GM19351 (cell line): ENCODE data around the gene ACTN1.
"Not testable (repeated sequence)": the region's sequence is repeated elsewhere in the genome, so short reads cannot be mapped to it uniquely, and the experiment has no call there.

Experiments
- ATAC-seq: cut with Tn5 transposase; IDR thresholded peaks from one replicate; pipeline ENCODE4 v1.9.1; 2021; ENCODE audit warnings: mild to moderate bottlenecking, moderate library complexity; ENCODE audit not compliant: unreplicated experiment

ACTN1 gene

DNA sequence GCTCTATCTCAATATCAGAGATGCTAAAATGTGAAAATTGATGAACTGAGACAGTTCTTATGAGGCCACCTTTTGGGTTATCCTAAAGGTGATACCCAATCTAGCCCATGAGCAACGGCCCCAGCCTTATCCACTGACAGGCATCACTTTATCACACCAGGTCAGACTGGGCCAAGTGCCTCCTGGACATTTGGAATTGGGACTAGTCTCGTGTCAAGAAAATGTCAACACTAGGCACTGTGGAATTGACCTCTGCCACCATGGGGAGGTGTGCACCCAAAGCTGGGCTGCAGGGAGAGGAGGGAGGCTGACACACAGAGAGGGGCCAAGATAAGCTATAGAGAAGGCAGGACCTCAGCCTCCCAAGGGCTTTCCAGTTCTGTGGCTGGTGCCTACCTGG lies 107.7 kb downstream of the ACTN1 start:
- ATAC-seq: no peak

DNA sequence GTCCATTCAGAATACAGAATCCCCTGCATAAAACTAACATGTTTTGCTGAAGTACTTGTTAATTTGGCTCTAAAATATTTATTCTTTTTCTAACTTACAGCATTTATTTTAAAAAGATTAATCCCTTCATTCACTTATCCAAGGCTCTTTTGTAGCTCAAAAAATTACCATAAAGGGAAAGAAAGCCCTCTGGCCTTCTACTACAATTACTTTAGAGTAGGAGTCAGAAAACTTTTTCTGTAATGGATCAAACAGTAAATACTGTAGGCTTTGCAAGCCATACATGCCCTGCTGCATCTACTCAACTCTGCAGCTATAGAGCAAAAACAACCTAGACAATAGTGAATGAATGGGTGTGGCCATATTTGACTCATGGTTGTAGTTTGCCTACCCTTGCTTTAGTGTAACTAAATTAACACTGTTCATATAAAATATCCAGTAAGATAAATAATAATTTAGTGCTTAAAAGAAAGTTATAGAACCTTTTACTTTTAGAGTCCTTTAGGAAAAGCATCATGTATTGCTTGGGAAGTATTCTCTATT lies 112.0 kb downstream of the ACTN1 start:
- ATAC-seq: no peak

DNA sequence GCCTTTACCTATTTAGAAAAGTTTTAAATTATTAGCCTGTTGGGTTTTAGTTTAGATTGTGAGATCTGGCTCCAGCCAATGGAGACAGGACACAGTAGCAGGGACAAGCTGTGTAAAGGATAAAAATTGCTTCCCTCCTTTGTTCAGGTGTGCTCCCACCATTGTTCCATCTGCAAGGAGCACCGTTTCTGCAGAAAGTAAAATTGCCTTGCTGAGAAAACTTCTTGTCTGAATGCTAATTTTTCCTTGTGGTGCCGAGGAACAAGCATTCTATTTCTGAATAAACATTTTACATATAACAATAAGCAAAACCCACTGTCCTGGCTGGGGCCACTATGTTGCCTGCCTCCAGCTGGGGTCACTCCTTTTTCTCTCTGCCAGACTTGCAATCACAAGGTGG lies 113.6 kb downstream of the ACTN1 start:
- no peak for ATAC-seq

DNA sequence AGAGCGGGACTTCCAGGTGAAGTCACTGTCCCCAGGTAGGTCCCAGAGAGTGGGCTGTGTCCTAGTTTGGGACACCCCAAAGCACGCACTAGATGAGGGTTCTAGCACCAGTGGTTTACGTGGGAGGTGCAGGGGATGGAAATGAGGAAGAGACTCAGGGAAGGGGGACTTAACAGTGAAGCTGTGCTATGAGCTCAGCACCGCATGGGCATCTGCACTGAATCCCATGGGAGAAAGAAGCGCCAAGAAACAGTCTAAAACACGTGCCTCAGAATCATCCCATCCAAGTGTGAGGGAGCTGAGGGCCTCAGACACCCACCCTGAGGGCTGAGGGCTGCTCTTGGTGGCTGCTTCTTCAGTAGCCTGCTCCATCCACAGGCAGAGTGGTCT lies 114.7 kb downstream of the ACTN1 start:
- ATAC-seq: no peak

DNA sequence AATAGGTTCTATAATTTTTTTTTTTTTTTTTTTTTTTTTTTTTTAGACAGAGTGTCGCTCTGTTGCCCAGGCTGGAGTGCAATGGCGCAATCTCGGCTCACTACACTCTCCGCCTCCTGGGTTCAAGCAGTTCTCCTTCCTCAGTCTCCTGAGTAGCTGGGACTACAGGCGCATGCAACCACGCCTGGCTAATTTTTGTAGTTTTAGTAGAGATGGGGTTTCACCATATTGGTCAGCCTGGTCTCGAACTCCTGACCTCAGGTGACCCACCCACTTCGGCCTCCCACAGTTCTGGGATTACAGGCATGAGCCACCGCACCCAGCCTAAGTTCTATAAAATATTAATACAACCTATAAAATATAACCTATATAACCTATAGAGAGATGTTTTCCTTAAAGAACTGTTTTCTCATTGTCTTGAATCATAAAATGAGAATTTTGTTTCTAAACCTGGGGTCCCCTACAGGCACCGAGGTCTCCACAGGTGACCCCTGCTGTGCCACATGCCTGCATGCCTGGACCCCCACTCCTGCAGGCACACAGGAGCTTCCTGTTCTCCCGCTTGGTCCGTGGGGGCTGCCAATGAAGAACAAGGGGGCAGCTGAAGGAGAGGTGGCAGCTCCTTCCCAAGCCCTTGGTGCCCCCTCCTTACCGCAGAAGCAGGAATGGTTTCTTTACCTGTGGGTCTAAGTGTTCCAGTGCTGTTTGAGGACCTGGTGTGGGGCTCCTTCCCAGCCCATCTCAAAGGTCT lies 115.3 kb downstream of the ACTN1 start:
- ATAC-seq: no peak

DNA sequence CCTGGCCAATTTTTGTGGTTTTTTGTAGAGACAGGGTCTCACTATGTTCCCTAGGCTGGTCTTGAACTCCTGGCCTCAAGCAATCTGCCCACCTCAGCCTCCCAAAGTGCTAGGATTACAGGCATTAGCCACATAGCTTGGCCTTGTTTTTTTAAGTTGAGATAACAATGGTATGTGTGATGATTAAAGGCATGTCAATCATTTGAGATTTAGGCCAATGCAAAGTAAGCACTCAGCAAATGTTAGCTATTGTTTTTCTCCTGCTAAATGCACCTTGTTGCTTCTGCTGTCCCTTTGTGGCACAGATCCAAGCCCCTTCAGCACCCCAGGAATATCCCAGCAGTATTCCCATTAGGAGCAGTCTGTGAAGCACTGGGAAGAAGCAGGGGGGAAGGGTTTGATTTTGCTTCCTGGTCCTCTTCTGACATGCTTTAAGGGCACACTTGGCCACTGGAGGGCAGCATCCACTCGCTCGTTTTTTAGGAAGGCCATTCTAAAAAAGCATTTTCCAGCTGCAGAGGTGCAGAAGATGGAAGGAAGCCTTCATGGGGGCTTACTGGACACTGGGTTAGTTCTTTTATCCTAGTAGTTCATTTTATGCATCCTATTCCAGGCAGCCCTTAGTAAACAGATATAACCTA lies 116.0 kb downstream of the ACTN1 start:
- no peak for ATAC-seq

DNA sequence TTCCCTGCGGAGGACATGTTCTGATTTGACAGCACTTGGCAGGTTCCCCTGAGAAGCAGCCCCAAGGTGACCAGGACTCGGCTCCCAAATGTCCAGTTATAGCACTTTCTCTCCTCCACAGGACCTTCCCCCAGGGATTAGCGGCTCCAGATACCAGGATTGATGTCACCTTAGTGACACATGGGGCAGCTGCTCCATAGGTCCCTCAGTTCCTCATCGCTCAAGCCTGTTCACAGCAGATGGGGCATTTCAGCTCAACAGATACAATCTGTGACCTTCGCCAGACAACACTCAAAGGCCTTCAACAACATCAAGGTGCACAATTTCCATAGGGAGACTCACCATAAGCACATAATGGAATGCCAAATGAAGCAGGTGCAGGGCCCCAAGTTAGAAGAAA lies 118.3 kb downstream of the ACTN1 start:
- no peak for ATAC-seq

DNA sequence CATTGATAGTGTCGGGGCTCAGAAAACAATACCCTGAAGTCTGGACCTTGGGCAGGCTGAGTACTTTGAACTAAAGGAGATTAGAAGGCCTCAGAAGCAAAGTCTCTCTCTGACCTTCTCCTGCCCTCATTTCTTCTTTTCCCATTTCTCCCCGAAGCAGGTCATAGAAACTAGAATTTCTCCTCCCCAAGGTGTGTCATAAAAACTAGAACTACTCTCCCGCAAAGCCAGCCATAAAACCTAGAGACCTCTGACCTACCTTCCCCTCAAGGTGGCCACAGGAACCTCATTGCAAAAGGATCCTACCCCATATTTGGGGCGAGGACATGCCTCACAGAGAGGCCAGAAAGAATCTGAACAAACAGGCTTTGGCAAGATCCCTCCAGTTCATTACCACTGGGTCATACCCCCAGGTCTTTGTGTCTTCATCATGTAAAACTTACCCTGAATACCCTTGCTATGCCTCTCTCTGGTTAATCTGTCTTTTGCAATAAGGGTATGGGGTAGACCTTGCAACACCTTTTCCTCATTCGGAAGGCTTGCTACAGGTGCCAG lies 121.5 kb downstream of the ACTN1 start:
- no peak for ATAC-seq

DNA sequence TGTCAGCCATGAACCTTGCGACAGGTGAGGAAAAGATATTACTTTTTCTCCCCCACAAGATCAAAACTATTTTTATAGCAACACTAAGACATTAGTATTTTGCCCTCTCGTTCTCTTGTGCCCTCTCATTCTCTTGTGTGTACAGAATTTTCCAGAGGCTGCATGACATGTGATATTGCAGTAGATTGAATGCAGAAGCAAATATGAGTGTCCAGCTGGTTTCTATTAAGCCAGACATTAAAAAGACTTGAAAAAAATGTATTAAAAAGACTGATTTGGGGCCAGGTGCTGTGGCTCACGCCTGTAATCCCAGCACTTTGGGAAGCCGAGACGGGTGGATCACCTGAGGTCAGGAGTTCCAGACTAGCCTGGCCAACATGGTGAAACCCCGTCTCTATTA lies 122.5 kb downstream of the ACTN1 start:
- no peak for ATAC-seq

DNA sequence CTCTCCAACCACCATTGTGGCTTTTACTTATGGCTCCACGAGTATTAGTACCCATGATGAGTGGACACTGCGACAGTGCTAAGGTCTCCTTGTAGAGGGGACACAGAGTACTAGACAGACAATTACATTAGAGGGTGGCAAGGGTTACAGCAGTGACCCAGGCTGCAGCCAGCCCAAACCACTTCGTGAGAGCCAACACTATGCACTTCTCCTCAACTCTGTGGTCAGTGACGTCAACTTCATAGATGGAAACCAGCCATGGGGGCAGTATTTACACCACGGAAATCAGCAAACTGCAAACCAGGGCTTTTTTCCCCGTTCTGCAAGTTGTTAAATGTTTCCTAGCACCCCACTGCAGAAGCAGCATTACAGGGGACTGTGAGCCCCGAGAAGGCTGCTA lies 124.7 kb downstream of the ACTN1 start:
- peak; percentile 54 for ATAC-seq

DNA sequence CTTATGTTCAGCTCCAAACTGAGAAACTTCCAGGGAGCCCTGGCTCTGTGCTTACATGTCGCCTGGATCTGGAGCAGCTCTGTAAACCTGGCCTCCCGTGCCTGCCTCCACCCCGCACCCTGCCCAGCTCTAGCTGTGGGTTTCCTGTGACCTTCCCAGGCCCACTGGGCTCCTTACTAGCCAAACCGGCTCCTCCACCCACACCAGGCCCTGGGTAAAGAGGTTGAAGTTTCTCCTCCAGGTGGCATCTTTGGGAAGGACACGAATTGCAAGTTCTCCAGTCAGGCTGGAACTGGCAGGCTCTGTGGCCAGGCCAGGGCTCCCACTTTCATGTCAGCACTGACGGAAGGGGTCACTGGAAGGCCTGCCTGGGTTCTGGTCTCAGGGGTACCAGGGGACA lies 125.4 kb downstream of the ACTN1 start:
- no peak for ATAC-seq

DNA sequence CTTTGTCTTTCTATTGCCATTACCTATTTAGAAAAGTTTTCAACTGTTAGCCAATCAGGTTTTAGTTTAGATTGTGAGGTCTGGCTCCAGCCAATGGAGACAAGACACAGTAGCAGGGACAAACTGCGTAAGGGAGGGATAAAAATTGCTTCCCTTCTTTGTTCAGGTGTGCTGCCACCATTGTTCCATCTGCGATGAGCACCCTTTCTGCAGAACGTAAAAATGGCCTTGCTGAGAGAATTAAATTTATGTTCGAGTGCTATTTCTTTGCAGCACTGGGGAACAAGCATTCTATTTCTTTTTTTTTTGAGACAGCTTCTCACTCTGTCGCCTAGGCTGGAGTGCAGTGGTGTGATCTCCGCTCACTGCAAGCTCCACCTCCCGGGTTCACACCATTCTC lies 126.6 kb downstream of the ACTN1 start:
- ATAC-seq: not testable (repeated sequence)

DNA sequence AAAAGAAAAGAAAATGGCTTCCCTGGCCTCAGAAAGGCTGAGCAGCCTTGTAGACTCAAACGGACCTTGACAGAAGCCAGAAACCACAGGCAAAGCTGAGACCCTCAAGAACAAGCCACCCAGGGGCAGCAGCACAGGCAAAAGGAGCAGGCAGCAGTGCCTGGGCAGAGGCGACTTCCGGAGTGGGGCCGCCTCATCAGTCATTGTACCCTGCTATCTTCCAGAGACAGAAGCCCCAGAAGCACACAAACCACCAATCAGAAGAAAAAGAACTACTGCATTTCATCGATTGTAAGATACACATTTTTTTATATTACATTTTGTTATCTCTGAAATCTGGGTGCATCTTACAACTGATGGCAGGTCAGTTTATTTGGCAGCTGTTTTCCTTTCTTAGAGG lies 128.0 kb downstream of the ACTN1 start:
- no peak for ATAC-seq

DNA sequence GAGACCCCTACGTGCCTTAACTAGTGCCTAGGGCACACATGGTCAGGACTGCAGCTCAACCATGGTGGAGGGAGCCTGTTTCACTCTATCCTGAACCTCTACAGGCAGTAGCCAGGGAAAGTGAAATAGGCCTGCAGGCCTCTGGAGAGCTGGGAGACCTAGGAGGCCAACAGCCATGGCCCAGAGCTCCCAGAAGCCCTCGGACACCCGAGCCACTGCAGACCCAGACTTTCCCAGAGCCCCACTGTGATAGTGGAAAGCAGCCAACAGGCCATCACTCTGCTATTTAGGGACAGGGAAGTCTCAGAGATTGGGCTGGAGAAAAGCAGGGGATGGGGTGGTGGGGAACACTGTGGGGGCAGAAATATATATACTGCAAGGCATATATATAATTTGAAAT lies 129.7 kb downstream of the ACTN1 start:
- no peak for ATAC-seq

DNA sequence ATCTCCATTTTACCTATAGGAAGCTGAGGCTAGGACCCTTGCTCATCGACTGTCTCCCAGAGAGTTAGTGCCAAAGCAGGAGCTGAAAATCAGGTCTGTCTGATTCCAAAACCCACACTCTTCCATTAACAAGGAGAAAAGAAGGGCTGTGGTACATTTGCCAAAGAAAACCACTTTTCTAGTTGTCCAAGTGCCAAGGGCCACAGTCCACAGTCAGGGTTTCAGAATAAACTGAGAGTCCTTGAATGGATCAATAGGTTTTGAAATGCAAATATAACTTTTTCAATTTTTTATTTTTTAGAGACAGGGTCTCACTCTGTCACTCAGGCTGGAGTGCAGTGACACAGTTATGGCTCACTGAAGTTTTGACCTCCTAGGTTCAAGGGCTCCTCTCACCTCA lies 130.8 kb downstream of the ACTN1 start:
- no peak for ATAC-seq

DNA sequence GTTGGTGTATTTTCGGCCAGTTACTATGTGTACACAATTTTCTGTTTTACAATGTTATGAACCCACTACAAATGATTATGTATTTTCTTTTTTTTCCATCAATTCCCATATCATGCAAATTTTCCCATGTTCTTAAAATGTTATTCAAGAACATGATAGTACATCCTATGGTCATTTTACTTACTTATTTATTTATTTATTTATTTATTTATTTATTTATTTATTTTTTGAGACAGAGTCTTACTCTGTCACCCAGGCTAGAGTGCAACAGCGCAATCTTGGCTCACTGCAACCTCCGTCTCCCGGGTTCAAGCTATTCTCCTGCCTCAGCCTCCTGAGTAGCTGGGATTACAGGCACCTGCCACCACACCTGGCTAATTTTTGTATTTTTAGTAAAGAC lies 131.5 kb downstream of the ACTN1 start:
- ATAC-seq: not testable (repeated sequence)

DNA sequence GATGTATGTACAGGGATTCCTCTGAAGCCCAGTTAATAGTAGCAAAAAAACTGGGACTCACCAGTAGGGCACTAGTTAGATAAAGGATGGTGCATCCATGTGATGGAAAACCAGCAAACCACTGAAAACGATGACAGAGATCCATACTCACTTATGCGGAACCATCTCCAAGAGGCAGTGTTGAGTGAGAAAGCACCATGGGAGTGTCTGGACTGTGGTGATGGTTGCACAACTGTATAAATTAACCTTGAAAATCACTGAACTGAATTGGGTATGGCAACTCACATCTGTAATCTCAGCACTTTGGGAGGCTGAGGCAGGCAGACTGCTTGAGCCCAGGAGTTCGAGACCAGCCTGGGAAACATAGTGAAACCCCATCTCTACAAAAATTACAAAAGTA lies 132.6 kb downstream of the ACTN1 start:
- no peak for ATAC-seq

DNA sequence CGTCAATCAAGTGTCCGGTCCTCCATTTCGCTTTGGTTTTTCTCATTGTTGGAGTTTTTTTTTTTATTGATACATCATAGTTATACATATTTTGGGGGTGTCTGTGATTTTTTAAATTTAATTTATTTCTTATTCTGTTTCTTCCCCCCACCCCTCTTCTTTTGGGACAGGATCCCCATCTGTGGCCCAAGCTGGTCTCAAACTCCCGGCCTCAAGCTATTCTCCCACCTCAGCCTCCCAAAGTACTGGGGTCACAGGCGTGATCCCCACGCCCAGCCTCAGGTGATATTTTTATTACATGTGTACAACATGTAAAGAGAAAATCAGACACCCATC lies 134.9 kb downstream of the ACTN1 start:
- ATAC-seq: no peak

DNA sequence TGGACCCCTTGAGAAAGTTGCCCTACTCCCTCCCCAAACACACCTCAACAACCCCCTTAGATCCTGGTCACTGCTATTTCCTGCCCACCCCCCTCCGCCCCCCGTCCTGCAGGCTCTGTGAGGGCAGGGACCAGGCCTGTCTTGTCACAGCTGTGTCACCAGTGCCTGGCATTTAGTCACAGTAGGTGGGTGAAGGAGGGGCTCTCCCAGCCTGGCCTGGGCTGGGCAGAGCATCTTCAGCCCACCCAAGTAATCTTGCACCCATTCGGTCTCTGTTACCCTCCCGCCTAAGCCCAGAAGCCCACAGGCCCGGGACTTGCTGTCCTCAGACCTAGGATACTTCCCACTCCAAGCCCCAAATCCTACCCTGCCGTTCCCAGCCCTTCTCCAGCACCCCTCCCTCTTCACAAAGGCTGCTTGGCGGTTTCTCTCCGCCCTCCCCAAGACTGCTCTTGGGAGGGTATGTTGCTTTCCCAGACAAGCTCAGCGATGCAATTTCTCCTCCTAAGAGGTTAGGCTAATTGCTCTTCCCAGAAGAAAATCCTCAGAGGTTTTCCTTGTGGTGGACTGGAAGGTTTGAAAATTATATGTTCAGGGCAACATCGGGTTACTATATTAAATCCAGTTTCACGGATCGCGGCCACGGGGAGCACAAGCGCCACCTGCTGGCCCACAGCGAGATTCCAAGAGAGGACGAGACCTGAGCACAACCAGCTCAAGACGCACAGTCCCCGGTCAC lies 135.5 kb downstream of the ACTN1 start:
- ATAC-seq: no peak

DNA sequence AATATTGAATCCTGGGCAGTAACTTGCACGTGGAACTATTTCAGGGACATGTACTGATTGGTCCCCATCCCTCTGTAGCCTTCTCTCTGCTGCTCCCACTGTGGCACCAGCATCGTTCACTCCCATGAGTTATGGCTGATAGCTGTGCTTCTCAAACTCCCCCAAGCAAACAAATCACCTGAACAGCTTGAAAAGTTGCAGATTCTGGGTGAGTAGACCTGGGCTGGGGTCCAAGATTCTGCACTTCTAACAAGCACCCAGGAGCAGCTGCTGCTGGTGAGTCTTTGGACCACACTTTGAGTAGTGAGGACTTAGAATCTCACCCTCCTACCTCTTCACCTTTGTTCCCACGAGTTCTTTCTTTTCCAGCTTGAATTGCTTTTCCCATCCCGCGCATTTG lies 136.8 kb downstream of the ACTN1 start:
- no peak for ATAC-seq

DNA sequence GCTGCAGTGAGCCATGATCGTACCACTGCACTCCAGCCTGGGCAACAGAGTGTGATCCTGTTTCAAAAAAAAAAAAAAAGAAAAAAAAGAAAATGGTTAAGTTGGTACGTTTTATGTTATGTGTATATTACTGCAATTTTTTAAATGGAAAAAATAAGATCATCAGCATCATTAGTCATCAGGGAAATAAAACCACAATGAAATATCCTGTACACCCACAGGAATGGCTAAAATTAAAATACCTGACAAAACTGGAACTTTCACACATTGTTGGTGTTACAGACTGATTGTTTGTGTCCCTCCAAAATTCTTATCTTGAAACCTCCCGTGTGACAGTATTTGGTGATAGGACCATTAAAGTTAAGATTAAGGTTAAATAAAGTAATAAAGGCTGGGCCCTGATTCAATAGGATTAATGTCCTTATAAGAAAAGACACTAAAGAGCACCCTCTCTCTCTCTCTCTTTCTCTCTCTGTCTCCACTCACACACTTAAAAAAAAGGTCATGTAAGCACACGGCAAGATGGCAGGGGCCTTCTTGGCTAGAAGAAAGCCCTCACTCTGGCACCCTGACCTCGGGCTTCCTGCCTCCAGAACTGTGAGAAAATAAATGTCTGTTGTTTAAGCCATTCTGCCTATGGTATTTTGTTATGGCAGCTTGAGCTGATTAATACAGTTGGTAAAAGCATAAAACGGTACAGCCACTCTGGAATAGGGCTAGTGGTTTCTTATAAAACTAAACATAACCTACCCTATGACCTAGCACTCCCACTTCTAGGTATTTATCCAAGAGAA lies 137.9 kb downstream of the ACTN1 start:
- no peak for ATAC-seq
